Measurements from ENCODE around the gene RBM17.
"Not testable (repeated sequence)": the region's sequence is repeated elsewhere in the genome, so short reads cannot be mapped to it uniquely, and the experiment has no call there.

The RBM17 gene

GRCh38 chr10:6163364-6164270, 74.8 kb downstream of the RBM17 start:
- DNase-seq: peak; percentile 95

DNA sequence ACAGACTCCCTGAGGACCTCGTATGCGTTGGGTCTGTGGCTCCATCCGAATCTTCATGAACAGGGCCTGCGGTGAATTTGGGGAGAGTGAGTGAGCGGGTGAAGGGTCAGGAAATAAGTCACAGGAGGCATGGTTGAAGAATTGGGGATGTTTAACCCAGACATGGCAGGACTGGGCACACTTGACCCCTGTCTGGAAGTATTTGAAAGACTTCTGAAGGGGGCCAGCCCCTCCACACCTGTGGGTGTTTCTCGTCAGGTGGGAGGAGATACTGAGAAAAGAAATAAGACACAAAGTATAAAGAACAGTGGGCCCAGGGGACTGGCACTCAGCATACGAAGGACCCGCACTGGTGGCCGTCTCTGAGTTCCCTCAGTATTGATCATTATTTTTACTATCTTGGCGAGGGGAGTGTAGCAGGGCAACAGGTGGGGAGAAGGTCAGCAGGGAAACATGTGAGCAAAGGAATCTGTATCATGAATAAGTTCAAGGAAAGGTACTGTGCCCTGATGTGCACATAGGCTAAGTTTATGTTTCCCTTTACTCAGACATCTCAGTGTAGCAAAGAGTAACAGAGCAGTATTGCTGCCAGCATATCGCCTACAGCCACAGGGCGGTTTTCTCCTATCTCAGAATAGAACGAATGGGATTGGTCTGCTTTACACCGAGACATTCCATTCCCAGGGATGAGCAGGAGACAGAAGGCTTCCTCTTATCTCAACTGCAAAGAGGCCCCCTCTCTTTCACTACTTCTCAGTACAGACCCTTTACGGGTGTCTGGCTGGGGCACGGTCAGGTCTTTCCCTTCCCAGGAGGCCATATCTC, 75.6 kb downstream of the RBM17 start:
- DNase-seq: no peak

- no peak for DNase-seq
These were observed 76.4 kb downstream of the RBM17 start for GRCh38 chr10:6165221-6165725.

GRCh38 chr10:6165933-6166332, 77.1 kb downstream of the RBM17 start:
- not testable (repeated sequence) for DNase-seq
